GM18951 (cell line): ENCODE data around the gene ACTR2.

Source experiments
- POLR2A ChIP-seq: IDR thresholded peaks from 4 replicates; pipeline ENCODE4 v1.6.1; 2011; ENCODE audit warnings: mild to moderate bottlenecking; ENCODE audit not compliant: insufficient read length, insufficient read depth; ENCODE audit errors: extremely low read depth
- in situ Hi-C: fragments of 300-500 bp; cut with MboI; formaldehyde crosslinking; loops from one replicate; pipeline ENCODE4 v1.12.0; 2022; ENCODE audit warnings: low sequenced_read_pairs, mixed read lengths, inconsistent platforms; ENCODE audit not compliant: unreplicated experiment

ACTR2 gene

DNA sequence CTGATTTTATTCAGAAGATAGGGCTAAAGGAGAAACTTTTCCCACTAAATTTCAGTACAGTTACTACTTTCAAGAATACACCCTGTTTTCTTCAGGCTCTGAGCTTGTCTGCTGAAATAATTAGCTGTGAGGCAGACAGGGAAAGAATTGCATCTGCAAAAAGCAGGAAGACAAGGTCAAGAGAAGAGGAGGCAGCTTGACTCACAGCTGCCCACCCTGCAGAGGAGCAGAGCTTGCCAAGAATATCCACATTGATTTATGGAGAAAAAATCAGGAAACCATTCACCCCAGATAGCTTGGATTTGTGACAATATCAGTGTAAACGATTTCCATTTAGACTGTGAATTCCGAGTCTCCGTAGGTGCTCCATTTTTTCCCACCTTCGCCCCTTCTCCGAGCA is 49.0 kb downstream of the ACTR2 start:
- TF ChIP-seq POLR2A = no peak
- in situ Hi-C loops = no loop called here

DNA sequence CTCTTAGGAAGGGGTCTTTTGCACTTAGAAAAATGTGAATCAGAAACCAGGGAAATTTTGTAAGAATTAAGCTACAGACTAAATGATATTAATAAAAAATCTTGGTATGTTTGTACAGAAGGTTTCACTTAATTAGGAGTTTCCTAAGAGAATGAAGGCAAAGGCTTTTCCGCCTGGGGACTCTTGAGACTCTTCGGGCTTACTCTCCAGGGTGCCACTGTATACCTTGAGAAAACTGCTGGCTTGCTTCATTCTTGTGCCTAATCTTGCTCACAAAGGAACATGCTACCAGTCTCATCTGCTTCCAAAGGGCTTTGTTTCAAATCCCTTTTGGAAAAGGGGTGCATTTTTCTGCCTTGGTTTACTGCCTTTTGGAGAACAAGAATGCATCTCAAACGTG is 49.5 kb downstream of the ACTR2 start:
- in situ Hi-C loops = no loop called here
- TF ChIP-seq POLR2A = no peak

DNA sequence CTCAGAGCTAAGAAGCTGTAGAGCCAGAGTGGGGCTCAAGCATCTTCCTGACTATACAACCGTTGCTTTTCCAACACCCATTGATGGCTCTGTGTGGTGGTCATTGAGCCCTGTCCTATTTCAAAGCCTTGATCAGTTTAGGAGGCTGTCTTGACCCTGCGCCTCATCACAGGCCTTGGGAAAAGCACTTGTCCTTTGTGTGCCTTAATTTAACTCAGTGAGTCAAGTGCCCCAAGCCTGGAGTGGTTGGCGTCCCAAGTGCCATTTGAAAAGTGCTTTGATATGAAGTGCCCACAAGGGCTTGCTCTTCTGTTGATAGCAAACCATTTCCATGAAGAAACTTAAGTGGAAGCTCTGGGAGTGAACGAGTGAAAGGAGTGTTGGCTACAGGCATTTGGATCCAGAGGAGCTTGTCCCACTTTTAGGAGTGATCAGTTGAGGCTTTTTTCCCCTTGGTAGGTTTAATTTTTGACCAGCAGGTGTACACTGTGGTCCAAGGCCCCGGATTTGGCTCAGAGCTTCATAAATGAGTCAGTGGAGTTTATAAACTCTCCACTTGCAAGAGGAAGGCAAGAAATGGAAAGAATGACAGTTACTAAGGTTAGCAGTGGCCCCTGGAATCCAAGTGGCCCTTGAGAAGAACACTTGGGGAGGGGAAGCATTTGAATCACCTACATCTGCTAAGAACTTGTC is 50.3 kb downstream of the ACTR2 start:
- TF ChIP-seq POLR2A = no peak
- in situ Hi-C loops = no loop called here

DNA sequence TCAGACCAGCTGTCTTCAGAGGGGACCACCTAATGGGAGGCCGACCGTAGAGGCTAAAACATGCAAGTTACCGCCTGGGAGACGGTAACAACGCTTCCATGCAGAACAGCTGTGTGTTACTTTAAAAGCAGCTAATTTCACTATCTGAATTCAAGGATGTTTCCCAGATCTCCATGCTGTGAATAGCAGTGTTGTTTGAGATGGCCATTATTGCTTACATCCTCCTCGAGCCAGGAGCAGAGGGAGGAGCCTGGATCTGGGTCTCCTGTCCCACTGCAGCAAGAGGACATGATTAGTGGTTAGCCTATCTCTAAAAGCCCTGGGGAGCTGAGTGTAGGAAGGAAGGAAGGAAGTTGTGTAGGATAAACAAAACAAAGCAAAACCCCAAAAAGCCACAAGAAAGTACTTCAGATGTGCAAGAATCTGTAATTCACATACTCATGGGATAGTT is 50.9 kb downstream of the ACTR2 start:
- in situ Hi-C loops = no loop called here
- no peak for TF ChIP-seq POLR2A

DNA sequence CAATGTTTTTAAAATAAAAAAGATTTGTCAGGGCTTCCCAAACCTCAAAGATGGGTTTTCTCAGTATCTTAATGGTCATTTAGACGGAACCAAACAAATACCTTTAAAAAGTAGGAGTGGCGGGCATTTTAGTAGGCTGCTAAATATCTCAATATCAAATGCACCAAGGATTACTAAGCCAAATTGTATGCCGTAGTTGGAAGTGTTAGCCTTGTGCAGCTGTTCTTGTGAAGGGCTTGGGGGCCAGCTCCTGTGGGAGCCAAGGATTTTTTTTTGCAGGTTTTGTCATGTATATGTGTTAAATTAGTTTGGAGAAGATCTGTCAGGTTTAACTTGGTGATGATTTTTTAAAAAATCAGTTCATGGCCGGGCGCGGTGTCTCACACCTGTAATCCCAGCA is 52.1 kb downstream of the ACTR2 start:
- no peak for TF ChIP-seq POLR2A
- in situ Hi-C loops = no loop called here

DNA sequence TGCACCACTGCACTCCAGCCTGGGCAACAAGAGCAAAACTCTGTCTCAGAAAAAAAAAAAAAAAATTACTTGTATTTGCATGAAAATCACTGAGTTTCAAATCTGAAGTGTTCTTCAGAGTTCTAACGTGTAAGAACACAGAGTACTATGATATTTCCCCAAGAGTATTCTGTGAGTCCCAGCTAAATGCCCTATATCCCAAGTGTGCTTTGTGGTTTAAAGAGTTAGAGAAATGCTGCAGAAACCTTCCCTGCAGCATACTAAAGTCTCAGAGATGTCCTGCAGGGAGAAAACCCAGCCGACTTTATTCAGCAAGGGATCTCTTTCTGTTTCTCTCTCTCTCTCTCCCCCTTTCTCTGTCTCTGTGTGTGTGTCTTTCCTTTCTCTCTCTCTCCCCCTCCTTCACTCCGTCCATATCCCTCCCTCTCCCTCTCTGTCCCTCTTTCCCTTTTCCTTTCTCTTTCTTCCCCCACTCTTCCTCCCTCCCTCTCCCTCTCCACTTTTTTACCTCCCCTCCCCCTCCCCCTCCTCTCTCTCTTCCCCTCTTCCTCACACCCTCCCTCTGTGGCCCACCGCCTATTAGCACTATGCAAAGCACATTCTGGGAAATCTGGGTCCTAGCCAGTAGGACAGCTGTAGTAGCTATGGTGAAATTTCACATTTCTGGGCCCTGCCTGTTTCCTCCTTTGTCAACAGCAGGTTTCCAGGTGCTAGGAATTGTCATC is 54.2 kb downstream of the ACTR2 start:
- no peak for TF ChIP-seq POLR2A
- in situ Hi-C loops = no loop called here

DNA sequence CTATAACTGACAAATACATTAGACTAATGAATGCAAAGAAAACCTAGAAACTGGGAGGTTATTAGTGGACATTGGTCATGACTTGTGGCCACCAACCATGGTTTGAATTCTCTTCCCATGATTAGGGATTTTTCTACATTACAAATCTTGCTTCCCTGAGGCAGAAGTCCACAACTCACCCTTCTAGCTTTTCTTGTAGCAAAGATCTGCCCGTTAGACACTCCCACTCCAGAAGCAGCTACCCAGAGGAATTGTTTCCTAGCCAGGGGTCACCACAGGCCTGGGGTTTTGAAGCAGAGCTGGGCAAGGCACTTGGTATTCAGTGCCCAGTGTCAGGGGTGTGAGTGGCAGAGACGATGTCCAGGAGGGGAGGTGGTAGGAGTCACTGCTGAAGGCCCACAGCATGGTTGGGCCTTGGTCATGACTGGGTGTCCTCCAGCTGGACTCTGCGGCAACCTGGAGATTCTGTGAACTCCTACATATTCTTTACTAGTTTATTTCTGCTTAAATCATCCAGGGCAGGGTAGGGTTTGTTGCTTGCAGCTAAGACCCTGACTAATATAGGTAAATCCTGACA is 54.9 kb downstream of the ACTR2 start:
- no peak for TF ChIP-seq POLR2A
- in situ Hi-C loops = no loop called here

DNA sequence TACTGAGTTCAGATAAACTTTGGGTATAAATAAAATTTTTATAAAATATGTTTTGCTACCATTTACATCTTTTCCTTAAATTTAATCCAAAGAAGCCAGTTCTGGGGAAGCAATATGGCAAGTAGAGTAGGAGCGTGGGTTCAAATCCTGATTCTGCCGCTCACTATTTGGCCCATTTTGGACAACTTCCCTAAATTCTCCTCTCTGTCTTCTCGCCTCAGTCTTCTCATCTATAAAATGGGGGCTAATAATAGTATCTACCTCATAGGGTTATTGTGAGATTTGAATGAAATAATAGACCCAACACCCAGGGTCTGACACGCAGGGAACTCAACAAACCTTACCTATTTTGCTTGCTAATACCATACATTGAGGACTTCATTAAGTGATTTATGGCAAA is 59.7 kb downstream of the ACTR2 start:
- TF ChIP-seq POLR2A = no peak
- in situ Hi-C loops = no loop called here

DNA sequence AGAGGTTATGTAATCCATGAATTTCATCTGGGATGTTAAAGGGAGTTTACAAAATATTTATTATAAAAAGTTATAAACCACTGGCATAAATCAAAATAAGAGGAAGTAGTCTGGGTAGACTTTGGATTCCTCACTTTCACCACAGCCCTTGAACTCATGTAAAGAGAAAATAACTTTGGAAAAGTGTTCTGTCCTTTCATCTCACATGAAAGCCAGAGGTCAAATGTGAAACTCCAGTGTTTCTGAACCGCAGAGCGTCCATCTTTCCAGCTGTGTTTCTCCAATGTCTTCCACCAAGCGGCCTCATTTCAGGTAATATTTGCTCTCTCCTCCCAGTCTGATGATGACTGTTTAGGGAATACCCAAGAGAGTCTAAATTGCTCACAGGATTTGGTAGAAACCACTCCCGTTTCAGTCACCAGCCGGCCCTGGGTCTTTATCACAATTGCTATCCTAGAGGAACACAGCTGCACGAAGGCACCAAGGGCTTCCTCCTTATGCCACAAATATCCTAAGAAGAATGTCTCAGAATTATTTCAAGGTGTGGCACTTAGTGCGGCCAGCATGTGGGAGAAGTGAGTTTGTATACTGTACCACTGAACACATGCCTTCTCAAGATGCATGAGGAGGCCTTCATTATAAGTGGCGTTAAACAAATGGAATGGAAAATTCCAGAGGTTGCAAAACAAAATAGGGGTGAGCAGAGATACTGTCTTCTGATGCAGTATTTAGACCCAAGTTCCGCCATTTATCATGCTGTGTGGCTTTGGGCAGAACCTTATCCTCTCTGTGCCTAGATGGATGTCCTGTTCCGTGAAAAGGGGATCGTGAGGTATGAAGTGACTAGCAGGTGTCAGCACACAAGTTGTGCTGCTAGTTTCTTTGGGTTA is 63.8 kb downstream of the ACTR2 start:
- in situ Hi-C loops = no loop called here
- TF ChIP-seq POLR2A = no peak

DNA sequence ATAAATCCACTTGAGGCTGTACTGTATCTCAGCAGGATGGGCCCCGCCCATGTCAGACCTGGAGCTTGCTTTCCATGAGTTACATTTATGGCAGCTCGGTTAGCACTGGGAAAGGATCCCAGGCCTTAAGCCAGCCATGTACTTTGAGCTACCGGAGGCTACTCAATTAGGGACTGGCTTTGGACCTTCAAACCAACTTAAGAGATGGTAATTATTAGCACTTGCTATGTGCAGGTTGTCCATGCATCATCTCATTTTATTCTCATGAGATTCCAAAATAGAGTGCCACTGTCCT is 64.4 kb downstream of the ACTR2 start:
- in situ Hi-C loops = no loop called here
- no peak for TF ChIP-seq POLR2A

DNA sequence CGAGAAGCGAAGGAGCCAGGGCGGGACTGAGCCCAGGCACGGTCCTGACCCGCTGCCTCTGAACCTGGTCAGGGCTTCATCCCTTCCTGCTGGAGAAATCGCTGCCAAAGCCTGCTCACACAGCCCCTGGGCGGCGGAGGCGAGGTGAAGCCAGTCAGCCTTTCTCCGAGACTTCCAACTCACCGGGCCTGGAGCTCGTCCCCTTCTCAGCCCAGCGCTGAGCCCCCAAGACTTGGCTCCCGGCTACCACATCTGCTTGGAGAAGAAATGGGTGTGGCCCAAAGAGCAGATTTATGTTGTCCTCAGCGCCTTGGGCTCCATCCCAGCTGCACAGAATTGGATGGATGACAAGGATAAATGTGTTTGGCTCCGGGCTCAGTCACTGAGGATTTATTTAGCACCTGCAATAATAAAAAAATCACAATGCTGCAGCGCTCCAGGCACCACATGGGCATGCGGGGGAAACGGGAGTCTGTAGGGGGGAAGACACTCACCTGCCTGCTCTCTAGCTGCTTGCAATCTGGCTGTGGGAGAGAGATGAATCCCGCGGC is 64.9 kb downstream of the ACTR2 start:
- in situ Hi-C loops = no loop called here
- no peak for TF ChIP-seq POLR2A

DNA sequence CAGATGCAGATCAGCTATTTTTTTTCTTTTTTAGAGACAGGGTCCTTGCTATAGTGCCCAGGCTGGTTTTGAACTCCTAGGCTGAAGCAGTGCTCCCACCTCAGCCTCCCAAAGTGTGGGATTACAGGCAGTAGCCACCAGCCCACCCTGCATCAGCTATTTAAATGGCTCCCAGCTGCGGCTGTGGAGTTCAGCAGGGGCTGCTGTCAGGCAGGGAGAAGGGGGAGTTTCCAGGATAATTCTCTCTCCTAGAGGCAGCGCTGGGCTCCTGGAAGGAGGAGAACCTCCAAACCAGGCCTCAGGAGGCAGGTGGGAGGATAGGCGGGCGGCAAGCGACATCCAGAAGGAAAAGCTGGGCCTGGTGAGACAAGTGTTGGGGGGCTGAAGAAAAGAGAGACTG is 65.7 kb downstream of the ACTR2 start:
- in situ Hi-C loops = no loop called here
- no peak for TF ChIP-seq POLR2A

DNA sequence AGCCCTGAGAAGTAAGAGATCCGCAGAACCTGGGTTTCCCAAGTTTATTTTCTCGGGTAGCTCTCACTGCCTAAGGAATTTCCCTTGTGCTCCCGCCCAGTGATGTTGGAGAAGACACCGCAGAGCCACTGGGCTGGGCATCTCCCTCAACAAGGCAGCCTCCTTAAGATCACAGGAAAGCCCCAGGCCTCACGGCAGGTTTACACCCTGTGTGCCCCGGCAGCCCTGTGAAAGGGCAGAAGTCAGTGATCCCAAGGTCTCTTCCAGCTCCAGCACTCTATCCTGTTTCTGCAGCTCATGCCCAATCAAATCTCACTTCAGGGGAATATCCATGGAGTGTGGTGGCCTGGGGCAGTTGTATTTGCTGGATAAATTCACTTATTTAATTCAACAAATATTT is 66.5 kb downstream of the ACTR2 start:
- TF ChIP-seq POLR2A = no peak
- in situ Hi-C loops = no loop called here
